ENCODE measurements around the gene TIE1. TPM values are rescaled to one million over a fixed set of nuclear protein-coding genes. Genes with fewer than 3 reads are reported as not detected.

TIE1 gene
- polyA plus RNA-seq, 1 donor = 18.7 TPM

- Histone ChIP-seq H3K4me3 (ENCODE audit: low read length) (peak overlapping the region; percentile 62), H3K36me3 (ENCODE audit: control insufficient read depth, insufficient read depth, low read length) (peaks cover 28% of the 10 kb centered on the region), H3K9me3 (ENCODE audit: control insufficient read depth, low read depth, low read length) (no peaks in the 10 kb centered on the region), H3K27ac (ENCODE audit: low read length) (peak overlapping the region; percentile 97), H3K27me3 (ENCODE audit: control insufficient read depth, insufficient read depth, low read length) (no peaks in the 10 kb centered on the region), H3K4me1 (ENCODE audit: control insufficient read depth, insufficient read depth, low read length) (peaks cover 38% of the 10 kb centered on the region)
- no CpG with 5 or more reads among the region's 3 CpGs for WGBS (ENCODE audit: insufficient coverage, low lambda C conversion rate)
- DNase-seq = no peak
These were observed 16.7 kb upstream of the TIE1 start for GRCh38 chr1:43284065-43284464.

- DNase-seq = no peak
- H3K27ac ChIP-seq (ENCODE audit: low read length) = peak overlapping the region; percentile 97
- no CpG with 5 or more reads among the region's 12 CpGs for WGBS (ENCODE audit: insufficient coverage, low lambda C conversion rate)
- peak overlapping the region; percentile 62 for H3K4me3 ChIP-seq (ENCODE audit: low read length)
- peaks cover 40% of the 10 kb centered on the region for H3K4me1 ChIP-seq (ENCODE audit: control insufficient read depth, insufficient read depth, low read length)
- no peaks in the 10 kb centered on the region for H3K9me3 ChIP-seq (ENCODE audit: control insufficient read depth, low read depth, low read length)
- peaks cover 23% of the 10 kb centered on the region for H3K36me3 ChIP-seq (ENCODE audit: control insufficient read depth, insufficient read depth, low read length)
- no peaks in the 10 kb centered on the region for H3K27me3 ChIP-seq (ENCODE audit: control insufficient read depth, insufficient read depth, low read length)
These were observed 16.2 kb upstream of the TIE1 start for GRCh38 chr1:43284546-43285110.

GRCh38 chr1:43285269-43285990, 15.4 kb upstream of the TIE1 start, which contains the start of gene C1orf210:
TSS of gene C1orf210 (minus strand) at chr1:43285581. CDS start at chr1:43283270, 2,311 bp downstream.
- WGBS (ENCODE audit: insufficient coverage, low lambda C conversion rate) = no CpG with 5 or more reads among the region's 19 CpGs
- Histone ChIP-seq H3K4me1 (ENCODE audit: control insufficient read depth, insufficient read depth, low read length) (peaks cover 40% of the 10 kb centered on the region), H3K9me3 (ENCODE audit: control insufficient read depth, low read depth, low read length) (no peaks in the 10 kb centered on the region), H3K4me3 (ENCODE audit: low read length) (peak within 1 kb of the TSS; percentile 62), H3K27me3 (ENCODE audit: control insufficient read depth, insufficient read depth, low read length) (no peaks in the 10 kb centered on the region), H3K27ac (ENCODE audit: low read length) (peak within 1 kb of the TSS; percentile 97), H3K36me3 (ENCODE audit: control insufficient read depth, insufficient read depth, low read length) (peaks cover 15% of the 10 kb centered on the region)
- peak; percentile 90 to 96 for DNase-seq

- Histone ChIP-seq H3K4me3 (ENCODE audit: low read length) (no peak overlapping the region), H3K4me1 (ENCODE audit: control insufficient read depth, insufficient read depth, low read length) (peaks cover 40% of the 10 kb centered on the region), H3K9me3 (ENCODE audit: control insufficient read depth, low read depth, low read length) (no peaks in the 10 kb centered on the region), H3K27me3 (ENCODE audit: control insufficient read depth, insufficient read depth, low read length) (no peaks in the 10 kb centered on the region), H3K36me3 (ENCODE audit: control insufficient read depth, insufficient read depth, low read length) (peaks cover 10% of the 10 kb centered on the region), H3K27ac (ENCODE audit: low read length) (peak overlapping the region; percentile 97)
- DNase-seq = peak; percentile 56 to 83
- no CpG with 5 or more reads among the region's 11 CpGs for WGBS (ENCODE audit: insufficient coverage, low lambda C conversion rate)
These were observed 14.7 kb upstream of the TIE1 start for GRCh38 chr1:43286115-43286514.

GRCh38 chr1:43286533-43286932, 14.2 kb upstream of the TIE1 start:
- Histone ChIP-seq H3K36me3 (ENCODE audit: control insufficient read depth, insufficient read depth, low read length) (peaks cover 9% of the 10 kb centered on the region), H3K27ac (ENCODE audit: low read length) (peak overlapping the region; percentile 97), H3K27me3 (ENCODE audit: control insufficient read depth, insufficient read depth, low read length) (no peaks in the 10 kb centered on the region), H3K4me3 (ENCODE audit: low read length) (no peak overlapping the region), H3K4me1 (ENCODE audit: control insufficient read depth, insufficient read depth, low read length) (peaks cover 40% of the 10 kb centered on the region), H3K9me3 (ENCODE audit: control insufficient read depth, low read depth, low read length) (no peaks in the 10 kb centered on the region)
- 80% methylated on average over 1 of the region's 5 CpGs for WGBS (ENCODE audit: insufficient coverage, low lambda C conversion rate)
- DNase-seq = no peak

GRCh38 chr1:43288058-43288784, 12.6 kb upstream of the TIE1 start:
- Histone ChIP-seq H3K4me1 (ENCODE audit: control insufficient read depth, insufficient read depth, low read length) (peaks cover 32% of the 10 kb centered on the region), H3K27me3 (ENCODE audit: control insufficient read depth, insufficient read depth, low read length) (no peaks in the 10 kb centered on the region), H3K27ac (ENCODE audit: low read length) (no peak overlapping the region), H3K36me3 (ENCODE audit: control insufficient read depth, insufficient read depth, low read length) (no peaks in the 10 kb centered on the region), H3K4me3 (ENCODE audit: low read length) (no peak overlapping the region), H3K9me3 (ENCODE audit: control insufficient read depth, low read depth, low read length) (no peaks in the 10 kb centered on the region)
- DNase-seq = no peak
- 60% methylated on average over 1 of the region's 9 CpGs for WGBS (ENCODE audit: insufficient coverage, low lambda C conversion rate)

- 93% methylated on average over 2 of the region's 12 CpGs for WGBS (ENCODE audit: insufficient coverage, low lambda C conversion rate)
- Histone ChIP-seq H3K9me3 (ENCODE audit: control insufficient read depth, low read depth, low read length) (no peaks in the 10 kb centered on the region), H3K4me3 (ENCODE audit: low read length) (no peak overlapping the region), H3K4me1 (ENCODE audit: control insufficient read depth, insufficient read depth, low read length) (peaks cover 24% of the 10 kb centered on the region), H3K27me3 (ENCODE audit: control insufficient read depth, insufficient read depth, low read length) (no peaks in the 10 kb centered on the region), H3K36me3 (ENCODE audit: control insufficient read depth, insufficient read depth, low read length) (no peaks in the 10 kb centered on the region), H3K27ac (ENCODE audit: low read length) (peak overlapping the region; percentile 11)
- DNase-seq = no peak
These were observed 11.7 kb upstream of the TIE1 start for GRCh38 chr1:43288785-43289706.

GRCh38 chr1:43292216-43292615, 8.6 kb upstream of the TIE1 start:
- H3K9me3 ChIP-seq (ENCODE audit: control insufficient read depth, low read depth, low read length) = no peaks in the 10 kb centered on the region
- no peak overlapping the region for H3K27ac ChIP-seq (ENCODE audit: low read length)
- no peak overlapping the region for H3K4me3 ChIP-seq (ENCODE audit: low read length)
- H3K4me1 ChIP-seq (ENCODE audit: control insufficient read depth, insufficient read depth, low read length) = peaks cover 12% of the 10 kb centered on the region
- WGBS (ENCODE audit: insufficient coverage, low lambda C conversion rate) = no CpG with 5 or more reads among the region's 7 CpGs
- H3K27me3 ChIP-seq (ENCODE audit: control insufficient read depth, insufficient read depth, low read length) = no peaks in the 10 kb centered on the region
- H3K36me3 ChIP-seq (ENCODE audit: control insufficient read depth, insufficient read depth, low read length) = no peaks in the 10 kb centered on the region
- no peak for DNase-seq

GRCh38 chr1:43292679-43293078, 8.1 kb upstream of the TIE1 start:
- H3K4me1 ChIP-seq (ENCODE audit: control insufficient read depth, insufficient read depth, low read length) = peaks cover 12% of the 10 kb centered on the region
- no peaks in the 10 kb centered on the region for H3K9me3 ChIP-seq (ENCODE audit: control insufficient read depth, low read depth, low read length)
- no peak overlapping the region for H3K27ac ChIP-seq (ENCODE audit: low read length)
- H3K36me3 ChIP-seq (ENCODE audit: control insufficient read depth, insufficient read depth, low read length) = no peaks in the 10 kb centered on the region
- no peak overlapping the region for H3K4me3 ChIP-seq (ENCODE audit: low read length)
- no CpG with 5 or more reads among the region's 5 CpGs for WGBS (ENCODE audit: insufficient coverage, low lambda C conversion rate)
- no peak for DNase-seq
- H3K27me3 ChIP-seq (ENCODE audit: control insufficient read depth, insufficient read depth, low read length) = no peaks in the 10 kb centered on the region

- no peak for DNase-seq
- Histone ChIP-seq H3K27me3 (ENCODE audit: control insufficient read depth, insufficient read depth, low read length) (no peaks in the 10 kb centered on the region), H3K9me3 (ENCODE audit: control insufficient read depth, low read depth, low read length) (no peaks in the 10 kb centered on the region), H3K36me3 (ENCODE audit: control insufficient read depth, insufficient read depth, low read length) (no peaks in the 10 kb centered on the region), H3K27ac (ENCODE audit: low read length) (no peak overlapping the region), H3K4me3 (ENCODE audit: low read length) (no peak overlapping the region), H3K4me1 (ENCODE audit: control insufficient read depth, insufficient read depth, low read length) (peaks cover 12% of the 10 kb centered on the region)
- no CpG with 5 or more reads among the region's 2 CpGs for WGBS (ENCODE audit: insufficient coverage, low lambda C conversion rate)
These were observed 7.6 kb upstream of the TIE1 start for GRCh38 chr1:43293176-43293575.
